ENCODE measurements around the gene NPAS3. TPM values are rescaled to one million over a fixed set of nuclear protein-coding genes. Genes with fewer than 3 reads are reported as not detected.

NPAS3 gene
- total RNA-seq, 1 experiment from 2014 or later, result 0.35 TPM

- Mint-ChIP-seq H3K4me3 (ENCODE audit: unreplicated experiment) (no peak overlapping the region), H3K9me3 (ENCODE audit: unreplicated experiment) (no peaks in the 10 kb centered on the region), H3K27ac (ENCODE audit: low read depth, unreplicated experiment) (no peak overlapping the region), H3K36me3 (ENCODE audit: insufficient read depth, unreplicated experiment) (no peaks in the 10 kb centered on the region), H3K27me3 (ENCODE audit: insufficient read depth, unreplicated experiment) (no peaks in the 10 kb centered on the region), H3K4me1 (ENCODE audit: insufficient read depth, unreplicated experiment) (peaks cover 19% of the 10 kb centered on the region)
- BruUV-seq (replicated peaks), result no TSS peak
- TF ChIP-seq CTCF (IDR thresholded peaks at IDR 0.05; ENCODE audit: unreplicated experiment), result no peak
- intact Hi-C loops (cut with micrococcal nuclease), result no loop called here
- DNase-seq (ENCODE audit: unreplicated experiment), result no peak
- POLR2A ChIA-PET, result interaction anchor here (1.4 kb wide), 1 partner anchor 16 kb away, joined by 4 read pairs; no protein-coding TSS in a partner anchor
- CTCF ChIA-PET, result interaction anchor here (1.0 kb wide), 1 partner anchor 15 kb away, joined by 3 read pairs; no protein-coding TSS in a partner anchor
Measured at GRCh38 chr14:33573301-33573880, 634.7 kb downstream of the NPAS3 start.

- DNase-seq (ENCODE audit: unreplicated experiment), result no peak
- CTCF ChIA-PET, result interaction anchor here (1.4 kb wide), 1 partner anchor 13 kb away, joined by 3 read pairs; no protein-coding TSS in a partner anchor
- H3K4me1 Mint-ChIP-seq (ENCODE audit: insufficient read depth, unreplicated experiment), result no peaks in the 10 kb centered on the region
- no TSS peak for BruUV-seq (replicated peaks)
- H3K4me3 Mint-ChIP-seq (ENCODE audit: unreplicated experiment), result no peak overlapping the region
- POLR2A ChIA-PET, result interaction anchor here (1.5 to 1.8 kb wide), 2 partner anchors 13 to 15 kb away, joined by 3 to 7 read pairs; no protein-coding TSS in a partner anchor
- no peaks in the 10 kb centered on the region for H3K9me3 Mint-ChIP-seq (ENCODE audit: unreplicated experiment)
- no peak overlapping the region for H3K27ac Mint-ChIP-seq (ENCODE audit: low read depth, unreplicated experiment)
- no peak for TF ChIP-seq CTCF (IDR thresholded peaks at IDR 0.05; ENCODE audit: unreplicated experiment)
- H3K36me3 Mint-ChIP-seq (ENCODE audit: insufficient read depth, unreplicated experiment), result no peaks in the 10 kb centered on the region
- intact Hi-C loops (cut with micrococcal nuclease), result no loop called here
- H3K27me3 Mint-ChIP-seq (ENCODE audit: insufficient read depth, unreplicated experiment), result no peaks in the 10 kb centered on the region
Measured at GRCh38 chr14:33576014-33576413, 637.3 kb downstream of the NPAS3 start.

- Mint-ChIP-seq H3K27ac (ENCODE audit: low read depth, unreplicated experiment) (no peak overlapping the region), H3K4me1 (ENCODE audit: insufficient read depth, unreplicated experiment) (no peaks in the 10 kb centered on the region), H3K36me3 (ENCODE audit: insufficient read depth, unreplicated experiment) (no peaks in the 10 kb centered on the region), H3K27me3 (ENCODE audit: insufficient read depth, unreplicated experiment) (no peaks in the 10 kb centered on the region), H3K4me3 (ENCODE audit: unreplicated experiment) (no peak overlapping the region), H3K9me3 (ENCODE audit: unreplicated experiment) (no peaks in the 10 kb centered on the region)
- no TSS peak for BruUV-seq (replicated peaks)
- CTCF ChIA-PET, result no interaction called here
- TF ChIP-seq CTCF (IDR thresholded peaks at IDR 0.05; ENCODE audit: unreplicated experiment), result no peak
- POLR2A ChIA-PET, result no interaction called here
- no peak for DNase-seq (ENCODE audit: unreplicated experiment)
- intact Hi-C loops (cut with micrococcal nuclease), result no loop called here
Measured at GRCh38 chr14:33578461-33579216, 640.0 kb downstream of the NPAS3 start.

- Mint-ChIP-seq H3K27me3 (ENCODE audit: insufficient read depth, unreplicated experiment) (no peaks in the 10 kb centered on the region), H3K27ac (ENCODE audit: low read depth, unreplicated experiment) (no peak overlapping the region), H3K36me3 (ENCODE audit: insufficient read depth, unreplicated experiment) (no peaks in the 10 kb centered on the region), H3K4me1 (ENCODE audit: insufficient read depth, unreplicated experiment) (no peaks in the 10 kb centered on the region), H3K9me3 (ENCODE audit: unreplicated experiment) (peaks cover 4% of the 10 kb centered on the region), H3K4me3 (ENCODE audit: unreplicated experiment) (no peak overlapping the region)
- POLR2A ChIA-PET, result no interaction called here
- TF ChIP-seq CTCF (IDR thresholded peaks at IDR 0.05; ENCODE audit: unreplicated experiment), result no peak
- DNase-seq (ENCODE audit: unreplicated experiment), result no peak
- intact Hi-C loops (cut with micrococcal nuclease), result no loop called here
- CTCF ChIA-PET, result no interaction called here
- no TSS peak for BruUV-seq (replicated peaks)
Measured at GRCh38 chr14:33580231-33580749, 641.6 kb downstream of the NPAS3 start.
